Measurements from ENCODE around the gene STK33.

- TF ChIP-seq POLR2AphosphoS5 (IDR thresholded peaks at IDR 0.05), result no peak
- no peak for TF ChIP-seq CTCF (IDR thresholded peaks at IDR 0.05)
These were observed 9.9 kb downstream of the STK33 start for GRCh38 chr11:8584082-8584481.

All from prostate gland (tissue), 2 donors.